Stimulated activated CD4-positive, alpha-beta T cell treated with anti-CD3 and anti-CD28 coated beads, Interleukin-15, amount 100 ng/mL, for 24 hours (primary cell): ENCODE results near the gene SLF1.

ENCODE experiments used
- DNase-seq: peaks from one replicate; pipeline ENCODE4 v3.0.0-alpha.2; 2020

Gene SLF1

DNA sequence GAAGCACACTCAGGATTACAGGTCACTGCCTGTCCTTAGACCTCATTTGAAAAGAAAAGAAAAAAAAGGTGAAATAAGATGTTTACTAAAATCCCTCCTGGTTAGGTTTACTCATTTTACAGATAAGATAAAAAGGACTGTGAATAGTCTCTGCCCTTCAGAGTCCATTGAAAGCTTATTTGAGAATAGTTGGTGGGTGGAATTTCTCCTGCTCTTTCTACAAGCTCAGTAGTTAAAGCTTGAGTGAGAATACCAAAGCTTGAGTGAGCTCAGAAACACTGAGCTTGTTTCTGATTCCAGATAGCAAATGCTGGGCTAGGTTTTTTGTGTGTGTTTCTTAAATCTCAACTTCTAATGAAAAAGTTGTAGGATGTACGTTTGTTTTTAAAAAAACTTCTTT is 106.7 kb downstream of the SLF1 start:
- no peak for DNase-seq

DNA sequence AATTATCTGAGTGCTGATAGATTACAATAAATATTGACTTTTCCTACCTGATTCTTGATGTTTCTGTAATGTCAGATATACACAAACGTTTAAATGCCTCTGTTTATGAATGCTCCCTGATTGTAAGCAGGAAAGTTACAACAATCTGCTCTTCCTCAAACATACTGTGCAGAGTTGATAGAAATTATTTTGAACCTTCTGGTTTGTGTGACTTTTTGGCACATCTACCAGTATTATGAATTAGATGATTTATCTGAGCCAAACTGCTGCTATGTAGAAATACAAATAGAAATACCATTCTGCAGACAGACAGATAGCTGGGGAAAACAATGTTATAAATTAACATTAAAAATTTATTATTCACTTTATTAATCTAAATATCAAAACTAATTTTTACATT is 113.0 kb downstream of the SLF1 start:
- no peak for DNase-seq

GRCh38 chr5:94736498-94736897 is 118.0 kb downstream of the SLF1 start:
- no peak for DNase-seq

DNA sequence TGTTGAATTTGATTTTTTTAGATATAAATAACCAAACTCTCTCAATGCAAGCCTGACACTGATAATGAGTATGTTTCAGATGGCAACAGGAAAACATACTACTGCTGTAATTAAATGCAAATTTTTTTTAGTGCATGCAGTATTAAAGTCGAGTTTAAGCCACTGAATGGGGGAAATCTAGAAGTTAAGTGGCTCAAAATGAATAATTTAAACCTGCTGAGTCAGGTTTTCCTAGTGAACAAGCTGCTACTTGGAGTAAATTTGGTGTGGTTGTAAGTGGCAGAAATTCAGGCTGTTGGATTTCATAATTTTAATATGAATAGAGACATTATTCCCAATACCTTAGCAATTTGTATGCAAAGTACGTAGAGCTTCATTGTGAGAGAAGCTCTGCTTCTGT is 121.8 kb downstream of the SLF1 start:
- DNase-seq: no peak

- no peak for DNase-seq
Measured at GRCh38 chr5:94742852-94743251, 124.4 kb downstream of the SLF1 start.

DNA sequence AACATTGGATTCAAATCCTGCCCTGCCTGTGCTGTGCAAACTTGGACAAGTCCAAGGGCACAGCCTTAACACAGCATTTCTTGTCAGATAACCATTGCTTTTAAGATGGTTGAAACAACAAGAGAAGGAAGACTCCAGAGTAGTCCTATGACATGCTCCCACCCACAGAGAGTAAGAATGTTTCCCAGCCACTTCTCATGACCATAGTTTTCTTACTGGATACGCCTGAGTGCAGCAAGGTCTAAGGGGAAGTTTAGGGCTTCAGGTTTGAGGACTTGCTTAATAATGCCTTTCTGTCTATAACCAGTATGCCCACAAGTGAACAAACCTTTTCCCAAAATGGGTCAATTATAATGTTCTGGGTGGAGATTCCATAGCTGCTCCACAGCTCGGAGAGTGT is 126.4 kb downstream of the SLF1 start:
- DNase-seq: no peak

DNA sequence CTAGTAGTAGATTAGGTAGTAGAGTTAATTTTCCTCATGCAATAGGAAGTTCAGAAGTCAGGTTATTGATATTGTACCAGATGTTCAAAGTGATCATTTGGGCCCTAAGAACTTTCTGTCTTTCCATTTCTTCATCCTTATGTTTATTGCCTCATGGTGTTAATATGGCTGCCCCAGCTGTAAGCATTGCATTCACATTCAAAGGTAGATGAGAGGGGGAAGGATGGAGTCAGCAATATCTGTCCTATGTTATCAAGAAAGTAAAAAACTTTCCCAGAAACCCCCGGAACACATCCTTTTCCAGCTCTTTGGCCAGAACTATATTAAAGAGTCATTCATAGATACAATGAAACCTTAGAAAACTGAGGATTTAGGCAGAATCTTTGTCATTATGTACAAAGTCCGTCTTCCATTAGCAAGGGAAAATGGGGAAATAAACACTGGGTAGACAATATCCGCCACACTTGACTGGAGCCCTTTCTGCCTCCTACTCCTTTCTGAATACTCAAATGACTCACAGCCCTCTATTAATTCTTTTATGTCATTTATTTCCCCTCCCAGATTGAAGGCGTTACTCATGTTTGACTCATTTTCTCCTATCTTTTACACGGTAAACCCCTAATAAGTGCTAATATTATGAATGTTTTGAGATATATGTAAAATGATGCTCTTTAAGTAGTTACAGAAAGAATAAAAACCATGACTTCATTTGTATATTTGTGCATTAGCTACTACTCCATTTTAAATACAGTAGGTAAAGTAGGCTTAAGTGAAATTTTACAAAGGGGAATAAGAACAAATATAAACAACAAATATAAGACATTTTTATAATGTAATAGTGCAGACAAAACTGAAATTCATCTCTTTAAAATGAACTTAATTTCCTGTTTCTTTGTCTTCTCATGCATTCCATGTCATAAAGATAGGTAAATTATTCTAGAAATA is 127.6 kb downstream of the SLF1 start:
- DNase-seq: no peak

GRCh38 chr5:94746731-94747124 is 128.3 kb downstream of the SLF1 start:
- DNase-seq: no peak
